Mesenchymal stem cell (in vitro differentiated cells and primary cell): ENCODE measurements around the gene FIG4. TPM values are rescaled to one million over a fixed set of nuclear protein-coding genes. Genes with fewer than 3 reads are reported as not detected.

Experiments used
- DNase-seq: peaks from one replicate; pipeline ENCODE4 v3.0.0-alpha.2; 2013
- H2AFZ ChIP-seq: one replicate; pipeline ENCODE4 v1.6.1; 2013; ENCODE audit warnings: low read depth, mild to moderate bottlenecking, control low read depth, inconsistent platforms, low read length, moderate library complexity
- H2AK5ac ChIP-seq: 2 replicates; pipeline ENCODE4 v1.6.1; 2013; ENCODE audit warnings: low read length, moderate library complexity, mild to moderate bottlenecking, inconsistent platforms; ENCODE audit not compliant: severe bottlenecking
- H2BK120ac ChIP-seq: one replicate; pipeline ENCODE4 v1.6.1; 2013; ENCODE audit warnings: low read depth, mild to moderate bottlenecking, inconsistent platforms, low read length, moderate library complexity
- H2BK12ac ChIP-seq, 2 experiments: one replicate each; pipeline ENCODE4 v1.6.1; 2013; ENCODE audit warnings: inconsistent platforms in 2 of 2, low read length in 2 of 2, mild to moderate bottlenecking in 2 of 2, moderate library complexity in 2 of 2, control low read depth in 1 of 2
- H2BK15ac ChIP-seq: one replicate; pipeline ENCODE4 v1.6.1; 2013; ENCODE audit warnings: mild to moderate bottlenecking, low read depth, inconsistent platforms; ENCODE audit not compliant: poor library complexity, severe bottlenecking
- H2BK5ac ChIP-seq: 2 replicates; pipeline ENCODE4 v1.6.1; 2013; ENCODE audit warnings: low read depth, mild to moderate bottlenecking, low read length, control low read depth, inconsistent platforms; ENCODE audit not compliant: poor library complexity, severe bottlenecking
- H3K14ac ChIP-seq, 2 experiments: one replicate each; pipeline ENCODE4 v1.6.1; 2013; ENCODE audit warnings: inconsistent platforms in 2 of 2, low read length in 2 of 2, control low read depth in 1 of 2, mild to moderate bottlenecking in 1 of 2, moderate library complexity in 1 of 2
- H3K18ac ChIP-seq, 2 experiments: one replicate each; pipeline ENCODE4 v1.6.1; 2013; ENCODE audit warnings: inconsistent platforms in 2 of 2, low read length in 2 of 2, control low read depth in 1 of 2, low read depth in 1 of 2, mild to moderate bottlenecking in 1 of 2
- H3K23ac ChIP-seq, 2 experiments: one replicate each; pipeline ENCODE4 v1.6.1; 2013; ENCODE audit warnings: inconsistent platforms in 2 of 2, low read length in 2 of 2, mild to moderate bottlenecking in 2 of 2, moderate library complexity in 2 of 2, control low read depth in 1 of 2
- H3K27ac ChIP-seq: 2 replicates; pipeline ENCODE4 v1.5.1; 2013; ENCODE audit warnings: mild to moderate bottlenecking, moderate library complexity, low read length, control low read depth, inconsistent platforms; ENCODE audit not compliant: poor library complexity, severe bottlenecking
- H3K27me3 ChIP-seq, 2 experiments: 2 replicates each; pipeline versions ENCODE4 v1.6.1 to v1.7.0; 2013; ENCODE audit warnings: low read length in 2 of 2, mild to moderate bottlenecking in 2 of 2, moderate library complexity in 2 of 2, control low read depth in 1 of 2, inconsistent platforms in 1 of 2; ENCODE audit not compliant: control insufficient read depth in 1 of 2, insufficient read depth in 1 of 2
- H3K36me3 ChIP-seq, 2 experiments: 2 replicates each; pipeline versions ENCODE4 v1.6.1 to v1.7.0; 2013; ENCODE audit warnings: low read length in 2 of 2, control low read depth in 1 of 2, inconsistent platforms in 1 of 2, low read depth in 1 of 2, mild to moderate bottlenecking in 1 of 2; ENCODE audit not compliant: insufficient read depth in 2 of 2, control insufficient read depth in 1 of 2
- H3K4ac ChIP-seq, 2 experiments: one replicate each; pipeline ENCODE4 v1.6.1; 2013; ENCODE audit warnings: inconsistent platforms in 2 of 2, low read length in 2 of 2, mild to moderate bottlenecking in 2 of 2, moderate library complexity in 2 of 2, control low read depth in 1 of 2, low read depth in 1 of 2
- H3K4me1 ChIP-seq: 2 replicates; pipeline ENCODE4 v1.6.1; 2013; ENCODE audit warnings: low read depth, low read length, control low read depth; ENCODE audit not compliant: control insufficient read depth, insufficient read depth
- H3K4me2 ChIP-seq: 2 replicates; pipeline ENCODE4 v1.6.1; 2013; ENCODE audit warnings: low read length, mild to moderate bottlenecking, inconsistent platforms; ENCODE audit not compliant: poor library complexity, severe bottlenecking
- H3K4me3 ChIP-seq, 2 experiments: 2 replicates each; pipeline versions ENCODE4 v1.5.1 to v1.7.0; 2013; ENCODE audit warnings: low read length in 2 of 2, mild to moderate bottlenecking in 2 of 2, control low read depth in 1 of 2, low read depth in 1 of 2; ENCODE audit not compliant: insufficient read depth in 1 of 2
- H3K79me1 ChIP-seq: replicated peaks from 2 replicates; pipeline ENCODE4 v1.6.1; 2013; ENCODE audit warnings: mild to moderate bottlenecking, control low read depth, low read length, inconsistent platforms; ENCODE audit not compliant: poor library complexity, severe bottlenecking
- H3K9ac ChIP-seq: 2 replicates; pipeline ENCODE4 v1.7.0; 2013; ENCODE audit warnings: mild to moderate bottlenecking, low read length, moderate library complexity
- H3K9me3 ChIP-seq: 2 replicates; pipeline ENCODE4 v1.7.0; 2013; ENCODE audit warnings: mild to moderate bottlenecking, low read length; ENCODE audit not compliant: control insufficient read depth
- H4K8ac ChIP-seq: one replicate; pipeline ENCODE4 v1.6.1; 2013; ENCODE audit warnings: inconsistent platforms, mild to moderate bottlenecking, low read length, moderate library complexity
- H4K91ac ChIP-seq: one replicate; pipeline ENCODE4 v1.6.1; 2013; ENCODE audit warnings: mild to moderate bottlenecking, low read length, inconsistent platforms
- WGBS: methylation state at CpG from one replicate; pipeline ENCODE4 v1.1.7; 2013; ENCODE audit warnings: mixed read lengths; 5-methylcytosine and 5-hydroxymethylcytosine counted together
- polyA plus RNA-seq, 2 experiments: library from polyadenylated mRNA; stranded (reverse); fragments of 200-250 nt; gene quantifications; one replicate each; pipeline ENCODE4 v1.2.3, GENCODE V29; 2013

FIG4 gene
- 7.7 TPM for polyA plus RNA-seq (2013, experiment 1 of 2)
- polyA plus RNA-seq (2013, experiment 2 of 2): 7.8 TPM

- Histone ChIP-seq H3K23ac (peak within 1 kb of the TSS in 1 of 2 experiments; percentile 14), H2BK15ac (peak within 1 kb of the TSS; percentile 89), H2BK120ac (no peak within 1 kb of the TSS), H3K36me3 (peaks cover 0 to 6% of the 10 kb centered on the region in 2 experiments), H3K4ac (no peak within 1 kb of the TSS), H2AFZ (peak within 1 kb of the TSS; percentile 99), H3K79me1 (peaks cover 18% of the 10 kb centered on the region), H4K91ac (no peak within 1 kb of the TSS), H2AK5ac (no peak within 1 kb of the TSS), H3K9me3 (no peaks in the 10 kb centered on the region), H3K4me2 (peak within 1 kb of the TSS; percentile 99), H3K14ac (peak within 1 kb of the TSS in 1 of 2 experiments; percentile 41), H3K18ac (peak within 1 kb of the TSS; percentile 54 to 58), H4K8ac (peak within 1 kb of the TSS; percentile 93), H2BK12ac (no peak within 1 kb of the TSS), H3K9ac (peak within 1 kb of the TSS; percentile 95), H2BK5ac (no peak within 1 kb of the TSS), H3K27me3 (peaks cover 0 to 10% of the 10 kb centered on the region in 2 experiments), H3K4me1 (no peaks in the 10 kb centered on the region), H3K4me3 (peak within 1 kb of the TSS; percentile 79 to 98), H3K27ac (peak within 1 kb of the TSS; percentile 76)
- DNase-seq: peak; percentile 95
- WGBS: under 1% methylated on average over 32 of the region's 47 CpGs
These were observed at the start of gene FIG4, which contains the start of gene AK9 for GRCh38 chr6:109690737-109691621. FIG4 (plus strand) TSS chr6:109691296; CDS start chr6:109691436, 140 bp downstream. AK9 (minus strand) TSS chr6:109691202; CDS start chr6:109675745, 15,457 bp downstream.

GRCh38 chr6:109644131-109644530, 47.0 kb upstream of the FIG4 start:
- Histone ChIP-seq H3K27me3 (no peaks in the 10 kb centered on the region), H2BK120ac (no peak overlapping the region), H3K27ac (no peak overlapping the region), H3K36me3 (no peaks in the 10 kb centered on the region), H4K8ac (no peak overlapping the region), H3K79me1 (no peaks in the 10 kb centered on the region), H3K4me3 (no peak overlapping the region), H3K23ac (no peak overlapping the region), H2BK15ac (no peak overlapping the region), H2AFZ (no peak overlapping the region), H3K18ac (no peak overlapping the region), H2BK12ac (no peak overlapping the region), H3K9ac (no peak overlapping the region), H3K4ac (no peak overlapping the region), H4K91ac (no peak overlapping the region), H3K4me2 (no peak overlapping the region), H3K14ac (no peak overlapping the region), H2BK5ac (no peak overlapping the region), H3K4me1 (no peaks in the 10 kb centered on the region), H2AK5ac (no peak overlapping the region), H3K9me3 (no peaks in the 10 kb centered on the region)
- no peak for DNase-seq
- WGBS: 88% methylated on average over 2 of the region's 2 CpGs

- no peak overlapping the region for H3K4me3 ChIP-seq
- DNase-seq: no peak
- 79% methylated on average over 2 of the region's 5 CpGs for WGBS
These were observed 37.8 kb upstream of the FIG4 start for GRCh38 chr6:109653264-109653663.

GRCh38 chr6:109655761-109656262, 35.3 kb upstream of the FIG4 start:
- Histone ChIP-seq H2AK5ac (no peak overlapping the region), H3K18ac (no peak overlapping the region), H3K14ac (no peak overlapping the region), H2BK5ac (no peak overlapping the region), H2BK12ac (no peak overlapping the region), H3K79me1 (no peaks in the 10 kb centered on the region), H3K9ac (no peak overlapping the region), H2AFZ (no peak overlapping the region), H3K27ac (no peak overlapping the region), H3K9me3 (no peaks in the 10 kb centered on the region), H3K4me2 (no peak overlapping the region), H3K27me3 (no peaks in the 10 kb centered on the region), H4K8ac (no peak overlapping the region), H3K4ac (no peak overlapping the region), H2BK120ac (no peak overlapping the region), H4K91ac (no peak overlapping the region), H3K36me3 (no peaks in the 10 kb centered on the region), H3K4me3 (no peak overlapping the region), H3K23ac (no peak overlapping the region), H2BK15ac (no peak overlapping the region), H3K4me1 (no peaks in the 10 kb centered on the region)
- no peak for DNase-seq
- WGBS: 91% methylated on average over 6 of the region's 6 CpGs

More at GRCh38 chr6:109653264-109653663, 37.8 kb upstream of the FIG4 start:
- Histone ChIP-seq H3K14ac (no peak overlapping the region), H2AK5ac (no peak overlapping the region), H2BK12ac (no peak overlapping the region), H2BK15ac (no peak overlapping the region), H3K23ac (no peak overlapping the region), H2AFZ (no peak overlapping the region), H4K8ac (no peak overlapping the region), H3K4me1 (no peaks in the 10 kb centered on the region), H2BK120ac (no peak overlapping the region), H3K9me3 (no peaks in the 10 kb centered on the region), H3K4me2 (no peak overlapping the region), H3K18ac (no peak overlapping the region), H3K27me3 (no peaks in the 10 kb centered on the region), H3K36me3 (no peaks in the 10 kb centered on the region), H3K27ac (no peak overlapping the region), H3K79me1 (no peaks in the 10 kb centered on the region), H4K91ac (no peak overlapping the region), H2BK5ac (no peak overlapping the region), H3K4ac (no peak overlapping the region), H3K9ac (no peak overlapping the region)
